UCSD-AML1 (cell line): ENCODE measurements around the gene ATP1B1.
"Not testable (repeated sequence)": the region's sequence is repeated elsewhere in the genome, so short reads cannot be mapped to it uniquely, and the experiment has no call there.

ENCODE experiments used
- DNase-seq: peaks from one replicate; lab custom pipeline; 2025; ENCODE audit not compliant: unreplicated experiment; lab: John Stamatoyannopoulos, UW

ATP1B1 gene

GRCh38 chr1:169115891-169116585 lies 9.5 kb downstream of the ATP1B1 start:
- DNase-seq: no peak

DNA sequence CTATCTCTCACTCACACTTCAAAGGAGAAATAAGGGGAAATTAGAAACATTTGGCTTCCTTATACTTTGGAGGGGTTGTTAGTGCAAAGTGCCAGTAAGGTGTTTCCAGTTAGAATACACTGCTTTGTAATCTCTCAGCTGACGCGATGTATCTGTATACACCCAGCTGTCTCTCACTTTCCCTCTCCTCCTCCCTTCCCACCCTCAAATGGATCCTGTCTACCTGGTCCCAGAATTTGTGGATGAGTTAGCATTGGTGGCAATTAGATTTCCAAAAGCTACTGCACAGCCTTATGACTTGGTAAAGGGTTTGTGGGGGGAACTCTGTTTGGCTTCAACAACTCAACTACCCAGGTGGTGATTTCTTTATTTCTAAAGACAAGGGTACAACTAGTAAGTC lies 10.5 kb downstream of the ATP1B1 start:
- no peak for DNase-seq

DNA sequence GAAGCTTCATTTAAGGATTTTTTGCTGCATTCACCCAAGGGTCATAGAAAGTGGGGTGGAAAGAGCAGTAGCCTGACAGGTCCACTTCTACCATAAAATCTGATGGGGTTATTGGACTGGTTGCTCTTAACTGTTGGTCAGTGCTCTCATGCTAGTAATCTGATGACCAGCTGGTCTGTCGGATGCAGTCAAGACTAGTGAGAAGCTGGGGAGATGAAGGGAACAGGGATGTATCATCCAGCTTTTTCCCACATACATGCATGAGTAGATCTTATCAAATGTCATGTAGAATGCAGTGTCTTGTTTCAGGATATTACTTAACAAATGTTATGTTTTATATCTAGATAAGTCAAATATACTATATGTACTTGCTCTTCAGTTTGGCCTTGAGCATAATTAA lies 11.1 kb downstream of the ATP1B1 start:
- DNase-seq: no peak

- no peak for DNase-seq
Observed at GRCh38 chr1:169118227-169118626, 11.7 kb downstream of the ATP1B1 start.

GRCh38 chr1:169119405-169119804 lies 12.9 kb downstream of the ATP1B1 start:
- DNase-seq: no peak

- no peak for DNase-seq
Observed at GRCh38 chr1:169120066-169120465, 13.6 kb downstream of the ATP1B1 start.

GRCh38 chr1:169121146-169121923 lies 14.8 kb downstream of the ATP1B1 start:
- no peak for DNase-seq

GRCh38 chr1:169122976-169123375 lies 16.5 kb downstream of the ATP1B1 start:
- DNase-seq: no peak

GRCh38 chr1:169124459-169124858 lies 18.0 kb downstream of the ATP1B1 start:
- no peak for DNase-seq

- not testable (repeated sequence) for DNase-seq
Observed at GRCh38 chr1:169125597-169125996, 19.1 kb downstream of the ATP1B1 start.

- DNase-seq: no peak
Observed at GRCh38 chr1:169126335-169126734, 19.8 kb downstream of the ATP1B1 start.

DNA sequence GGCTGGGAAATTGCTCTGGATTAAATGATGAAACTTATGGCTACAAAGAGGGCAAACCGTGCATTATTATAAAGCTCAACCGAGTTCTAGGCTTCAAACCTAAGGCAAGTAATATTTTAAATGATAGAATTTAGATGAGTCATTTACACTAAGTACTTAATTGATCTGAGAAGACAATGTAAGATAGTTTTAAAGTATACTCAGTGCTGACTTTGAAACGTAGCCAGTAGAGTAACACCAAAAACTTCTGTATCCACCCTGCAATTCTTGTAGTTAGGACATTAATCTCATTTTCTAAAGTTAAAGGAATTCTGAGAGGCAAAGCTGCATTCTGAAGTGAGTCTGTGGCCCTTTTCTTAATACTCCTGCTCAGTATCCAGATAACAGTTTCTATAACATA lies 20.8 kb downstream of the ATP1B1 start:
- no peak for DNase-seq

DNA sequence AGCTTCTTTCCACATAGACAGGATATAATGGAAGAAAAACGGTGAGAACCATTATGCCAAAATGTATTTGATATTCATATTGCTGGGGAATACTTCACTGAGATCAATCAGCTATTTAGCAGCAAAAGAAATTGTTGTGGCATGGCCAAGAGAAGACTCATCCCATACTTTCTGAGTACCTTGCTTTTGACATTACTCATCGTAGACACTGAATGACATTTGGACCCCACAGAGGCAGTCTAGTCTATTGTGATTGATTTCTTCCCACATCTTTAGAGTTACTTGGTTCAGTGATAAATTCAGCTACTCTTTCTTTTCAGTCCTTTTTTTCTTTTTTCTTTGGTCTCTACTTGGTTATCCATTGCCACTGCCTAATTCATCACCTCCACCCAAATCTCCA lies 22.1 kb downstream of the ATP1B1 start:
- no peak for DNase-seq

GRCh38 chr1:169129109-169129784 lies 22.8 kb downstream of the ATP1B1 start:
- no peak for DNase-seq

DNA sequence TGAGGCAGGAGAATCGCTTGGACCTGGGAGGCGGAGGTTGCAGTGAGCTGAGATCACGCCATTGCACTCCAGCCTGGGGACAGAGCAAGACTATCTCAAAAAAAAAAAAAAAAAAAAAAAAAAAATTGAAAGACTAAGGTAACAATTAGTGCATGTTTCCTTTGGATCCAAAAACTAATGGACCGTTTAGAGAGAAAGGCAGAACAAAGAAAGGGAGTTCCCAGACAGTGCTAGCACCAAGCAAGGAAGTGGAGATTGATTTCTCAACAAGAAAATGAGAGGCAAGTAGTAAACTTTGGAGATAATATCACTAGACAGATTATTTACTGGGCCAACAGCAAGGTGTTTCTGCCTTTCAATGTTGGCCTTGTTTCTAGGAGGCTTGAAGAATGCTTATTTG lies 24.2 kb downstream of the ATP1B1 start:
- DNase-seq: no peak

DNA sequence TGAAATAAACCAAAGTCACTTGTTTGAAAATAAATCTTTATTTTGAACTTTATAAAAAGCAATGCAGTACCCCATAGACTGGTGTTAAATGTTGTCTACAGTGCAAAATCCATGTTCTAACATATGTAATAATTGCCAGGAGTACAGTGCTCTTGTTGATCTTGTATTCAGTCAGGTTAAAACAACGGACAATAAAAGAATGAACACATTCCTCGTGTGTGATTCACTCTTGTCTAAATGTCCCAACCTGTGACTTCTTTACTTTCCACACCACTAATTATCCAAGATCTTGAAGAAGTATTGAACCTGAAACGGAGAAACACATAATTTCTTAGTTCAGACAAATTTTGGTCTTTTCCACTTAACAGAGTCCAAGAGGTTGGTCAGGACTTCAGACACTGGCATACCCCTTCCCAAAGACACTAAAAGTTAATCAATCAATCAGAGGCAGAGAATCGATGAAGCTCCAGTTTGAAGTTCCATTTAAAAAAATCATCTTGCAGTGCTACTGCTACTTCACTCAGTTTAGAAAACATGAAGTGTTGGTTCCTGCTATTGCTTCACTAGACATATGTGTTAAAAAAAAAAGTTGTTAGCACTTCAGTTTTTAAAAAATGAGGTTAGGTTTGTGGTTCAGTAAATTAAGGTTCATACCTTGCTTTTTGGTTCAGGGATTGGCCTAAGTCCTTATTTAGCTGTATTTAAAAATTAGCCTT lies 26.2 kb downstream of the ATP1B1 start:
- DNase-seq: no peak

- DNase-seq: no peak
Observed at GRCh38 chr1:169133228-169133576, 26.7 kb downstream of the ATP1B1 start.

DNA sequence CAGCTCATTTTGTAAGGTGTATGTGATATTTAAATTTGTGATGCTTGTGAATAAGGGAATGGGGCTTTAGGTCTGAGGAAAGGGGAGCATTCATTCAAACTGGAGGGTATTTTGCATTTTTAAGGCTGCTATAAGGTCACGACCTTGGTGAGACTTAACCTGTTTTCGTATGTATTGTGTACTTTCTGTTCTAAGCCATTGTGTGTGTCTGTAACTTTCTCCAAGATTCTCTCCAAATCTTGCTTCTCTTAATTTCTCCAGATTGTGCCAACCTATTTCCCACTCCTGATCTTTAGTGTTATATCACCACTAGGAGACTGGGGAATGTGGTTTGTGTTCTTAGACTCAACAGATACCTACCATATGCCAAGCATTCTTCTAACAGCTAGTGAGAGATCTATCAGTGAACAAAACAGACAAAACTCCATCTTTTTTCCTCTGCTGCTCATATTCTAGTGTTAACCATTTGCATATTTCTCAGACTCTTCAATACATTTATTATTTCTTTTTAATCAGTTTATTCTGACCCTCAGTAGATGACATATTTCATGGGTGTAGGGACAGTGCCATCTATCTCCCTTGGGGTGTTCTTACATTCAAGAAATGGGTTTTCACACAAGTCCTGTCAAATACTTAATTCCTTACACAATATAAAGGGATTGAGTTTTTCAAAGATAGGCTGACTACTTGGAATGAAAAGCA lies 27.5 kb downstream of the ATP1B1 start:
- no peak for DNase-seq

DNA sequence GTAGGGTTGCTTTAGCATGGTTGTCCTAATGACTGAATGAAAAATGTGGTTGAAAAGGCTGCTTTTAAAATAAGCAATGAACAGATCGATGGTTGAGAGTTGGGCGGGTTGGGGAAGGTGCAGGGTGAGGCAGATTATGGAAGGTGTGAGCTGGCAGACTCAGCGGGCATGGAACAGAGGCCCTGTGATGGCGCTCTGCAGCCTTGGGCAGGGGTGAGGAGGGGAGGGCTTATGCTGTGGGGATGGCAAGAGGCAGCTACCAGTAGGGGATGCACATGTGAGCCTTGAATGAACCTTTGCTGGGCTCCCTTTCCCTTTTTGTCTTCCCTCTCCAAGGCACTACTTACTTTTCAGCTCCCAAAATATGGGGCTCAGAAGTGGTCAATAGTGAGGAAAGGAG lies 30.9 kb downstream of the ATP1B1 start:
- DNase-seq: no peak

- no peak for DNase-seq
Observed at GRCh38 chr1:169138866-169139670, 32.6 kb downstream of the ATP1B1 start.
